Suppressor macrophage treated with lipopolysaccharide for 4 hours (primary cell): ENCODE data around the gene ST7.
A peak's percentile ranks its signal among the peaks of the same experiment; 100 is the strongest.

Experiments used
- DNase-seq: peaks from one replicate; pipeline ENCODE4 v3.0.0-alpha.2; 2020

Gene ST7

GRCh38 chr7:117200786-117201458 lies 247.6 kb downstream of the ST7 start:
- no peak for DNase-seq

- no peak for DNase-seq
Measured at GRCh38 chr7:117202511-117202910, 249.2 kb downstream of the ST7 start.

DNA sequence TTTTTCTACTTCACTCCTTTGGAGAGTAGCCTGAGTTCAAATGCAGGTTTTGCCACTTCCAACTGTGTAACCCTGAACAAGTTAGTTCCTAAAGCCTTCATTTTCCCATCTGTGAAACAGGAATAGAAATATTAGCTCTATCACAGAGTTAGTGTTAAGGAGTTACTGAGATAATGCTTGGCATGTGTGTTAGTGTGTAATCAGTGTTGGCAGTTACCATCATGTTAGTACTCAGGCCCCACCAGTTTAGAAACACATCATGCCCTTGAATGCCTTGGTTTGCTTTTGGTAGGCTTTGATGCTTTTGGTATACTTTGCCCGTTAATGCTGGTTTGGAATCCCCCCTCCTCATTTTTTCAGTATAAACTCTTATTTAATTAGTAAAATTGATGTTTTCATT lies 249.9 kb downstream of the ST7 start:
- DNase-seq = no peak

DNA sequence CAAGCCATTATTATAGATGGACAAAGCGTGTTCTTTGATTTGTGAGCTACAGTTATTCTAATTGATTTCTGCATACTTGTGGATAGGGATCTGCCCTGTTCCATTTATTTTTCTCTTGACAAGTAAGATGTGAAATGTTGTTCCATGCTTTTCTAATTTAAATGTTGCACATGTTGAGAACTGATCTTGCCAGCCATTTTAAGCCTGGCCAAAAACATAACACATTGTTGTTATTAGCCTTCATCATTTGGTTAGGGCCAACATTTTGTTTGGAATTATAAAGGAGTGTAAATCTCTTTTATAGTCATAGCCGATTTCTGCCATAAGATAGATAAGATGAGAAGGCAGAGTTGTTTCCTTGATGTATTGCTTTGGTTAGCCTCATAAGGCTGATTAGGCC lies 252.6 kb downstream of the ST7 start:
- no peak for DNase-seq

DNA sequence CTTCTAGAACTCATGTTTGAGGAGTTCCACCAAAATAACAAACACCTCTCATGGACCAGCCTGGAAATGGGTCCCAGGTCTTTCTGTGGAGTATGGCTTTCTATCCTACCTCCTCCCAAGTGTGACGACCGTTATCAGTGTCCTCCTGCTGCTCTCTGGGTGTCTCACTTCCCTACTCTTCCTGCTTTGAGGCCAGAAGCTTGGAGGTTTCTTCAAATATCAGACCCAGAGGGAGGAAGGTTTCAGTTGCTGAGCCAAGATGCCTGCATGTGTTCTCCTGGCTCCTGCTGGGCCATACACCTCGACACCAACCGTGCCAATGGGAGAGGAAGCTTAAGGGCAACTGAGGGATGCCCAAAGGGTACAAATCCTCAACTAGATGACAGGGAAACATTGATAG lies 255.0 kb downstream of the ST7 start:
- DNase-seq = no peak

- DNase-seq = no peak
Measured at GRCh38 chr7:117210397-117210796, 257.1 kb downstream of the ST7 start.

DNA sequence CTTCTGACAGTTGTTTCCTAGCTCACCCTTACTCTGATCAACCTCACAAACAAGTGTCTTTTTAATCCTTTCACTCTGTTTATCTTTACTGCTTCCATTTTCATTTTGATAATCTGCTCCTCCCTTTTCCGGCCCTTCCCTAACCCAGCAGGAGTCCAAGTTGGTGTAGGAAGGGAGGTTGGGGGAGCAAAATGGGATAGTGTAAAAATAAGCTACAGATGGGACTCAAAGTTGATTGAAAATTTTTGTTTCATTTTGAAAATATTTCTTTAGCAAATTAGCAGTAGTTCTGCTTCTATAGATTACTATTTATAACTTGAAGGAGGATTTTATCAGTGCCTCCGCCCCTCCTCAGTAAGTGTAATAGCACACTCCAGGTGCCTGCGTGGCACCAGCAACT lies 257.6 kb downstream of the ST7 start:
- DNase-seq = no peak

DNA sequence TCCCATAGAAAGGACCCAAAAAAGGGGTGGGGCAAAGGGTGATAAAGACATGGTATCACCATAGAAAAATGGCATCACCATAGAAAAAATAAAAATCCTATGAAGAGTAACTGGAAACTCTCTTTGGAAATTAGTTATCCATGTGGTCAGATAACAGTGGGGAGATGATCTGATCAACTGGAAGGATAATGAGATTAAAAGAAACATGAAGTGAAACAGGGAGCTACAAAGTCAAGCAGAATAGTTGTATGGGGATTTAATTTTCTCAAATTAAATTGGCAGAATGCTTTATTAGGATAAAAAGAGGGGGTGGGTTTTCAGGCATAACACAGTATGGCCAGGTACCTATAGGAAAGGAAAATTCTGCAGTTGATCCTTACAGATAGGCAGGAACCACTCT lies 258.3 kb downstream of the ST7 start:
- no peak for DNase-seq

DNA sequence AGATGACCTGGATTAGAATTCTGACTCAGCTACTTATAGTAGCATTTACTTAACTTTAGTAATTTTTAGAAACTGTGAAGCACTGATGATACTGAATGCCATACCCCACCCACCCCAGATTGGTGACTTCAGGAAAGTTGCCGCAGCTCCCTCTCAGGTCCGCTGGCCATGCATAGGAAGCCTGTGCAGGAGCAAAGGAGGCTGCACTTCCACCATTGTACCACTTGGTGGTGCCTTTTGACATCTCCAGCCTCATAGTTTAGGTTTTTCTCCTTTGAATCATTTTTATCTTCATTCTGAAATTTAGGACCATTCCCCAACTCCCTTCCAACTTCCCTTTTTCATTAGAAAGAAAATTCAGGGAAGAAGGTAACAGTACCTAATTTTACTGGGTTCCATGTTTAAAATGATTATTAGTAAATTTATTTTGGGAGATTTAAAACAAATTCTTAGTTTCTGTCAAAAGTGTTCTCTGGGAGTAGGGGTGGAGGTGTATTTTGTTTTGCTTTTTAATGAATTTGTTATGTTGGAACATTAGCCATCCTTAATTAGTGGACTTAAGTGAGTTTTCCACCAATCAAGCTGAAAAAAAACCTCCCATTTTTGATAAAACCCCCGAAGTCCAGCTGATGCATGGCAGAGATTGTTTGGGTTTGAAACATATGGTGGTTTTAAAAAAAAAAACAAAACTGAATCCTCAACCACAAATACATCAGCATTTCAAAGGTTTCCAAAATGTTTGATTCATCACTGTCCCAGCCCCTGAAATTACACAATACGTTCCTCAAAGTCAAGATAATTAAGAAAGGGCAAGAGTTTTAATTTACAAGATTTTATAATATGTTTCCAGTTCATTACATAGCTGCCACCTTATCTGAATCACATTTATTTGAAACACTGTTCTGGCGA lies 259.9 kb downstream of the ST7 start:
- peak; percentile 62 for DNase-seq

DNA sequence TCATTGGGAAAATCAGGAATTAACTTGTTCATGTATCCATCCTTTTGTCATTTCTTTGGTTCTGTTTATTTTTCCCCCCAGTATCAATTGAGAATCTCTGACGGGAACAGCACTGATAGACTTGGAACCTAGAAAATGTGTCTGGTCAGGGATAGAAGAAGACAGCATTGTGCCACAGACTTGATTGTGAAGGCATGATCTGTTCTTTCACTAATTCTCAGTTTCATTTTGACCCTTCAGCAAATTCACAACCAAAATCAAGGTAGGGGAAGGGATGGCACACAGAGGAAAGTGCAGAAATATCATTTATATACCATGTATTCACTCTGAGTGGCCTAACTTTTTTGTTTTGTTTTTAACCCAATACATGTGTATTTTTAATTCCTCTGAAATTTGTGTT lies 262.7 kb downstream of the ST7 start:
- DNase-seq = no peak

DNA sequence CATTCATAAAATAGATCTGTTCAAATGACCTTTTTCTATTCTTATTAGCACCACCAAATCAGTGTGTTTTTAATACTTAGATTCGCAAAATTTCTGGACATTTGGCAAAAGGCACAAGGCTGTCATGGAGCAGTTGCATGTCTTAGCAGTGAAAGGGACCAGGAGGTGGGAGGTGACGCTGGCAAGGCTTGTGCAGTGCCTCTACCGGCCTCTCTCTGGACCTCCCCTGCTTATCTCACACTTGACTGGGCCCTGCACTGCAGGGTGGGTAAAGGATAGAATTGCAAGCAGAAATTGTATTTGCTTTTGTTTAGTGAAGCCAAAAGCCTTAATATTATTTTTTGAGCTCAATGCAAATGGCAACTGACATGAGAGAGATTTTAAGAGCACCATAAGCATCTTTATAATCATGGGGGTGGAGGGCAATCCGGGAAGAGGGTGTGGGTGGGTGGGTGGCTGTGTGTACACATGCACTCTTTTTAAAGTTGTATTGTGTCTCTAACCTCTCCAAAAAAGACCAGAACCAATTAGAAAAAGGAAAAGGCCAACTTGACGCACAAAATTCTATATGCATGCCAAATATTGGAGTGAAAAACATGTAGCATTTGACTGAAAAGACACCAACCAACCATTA lies 263.3 kb downstream of the ST7 start:
- no peak for DNase-seq

GRCh38 chr7:117217106-117218035 lies 264.1 kb downstream of the ST7 start:
- no peak for DNase-seq

DNA sequence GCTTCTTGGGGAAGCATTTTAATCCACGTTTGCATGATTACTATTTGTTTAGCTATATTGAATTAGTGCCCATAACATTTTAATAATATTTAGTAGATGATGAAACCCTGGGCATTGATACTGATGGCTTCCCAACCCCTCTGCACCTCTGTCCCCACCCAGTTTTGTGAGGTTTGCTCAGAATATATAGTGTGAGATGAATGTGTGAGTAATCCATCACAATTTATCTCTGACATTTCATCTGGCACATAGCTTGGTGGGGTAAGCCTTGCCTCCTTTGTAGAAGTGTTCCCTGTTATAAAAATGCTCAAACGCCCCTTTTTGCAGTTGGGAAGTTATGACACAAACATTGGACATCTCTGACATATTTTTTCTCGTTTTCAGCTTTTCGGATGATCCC lies 265.4 kb downstream of the ST7 start:
- DNase-seq = no peak

DNA sequence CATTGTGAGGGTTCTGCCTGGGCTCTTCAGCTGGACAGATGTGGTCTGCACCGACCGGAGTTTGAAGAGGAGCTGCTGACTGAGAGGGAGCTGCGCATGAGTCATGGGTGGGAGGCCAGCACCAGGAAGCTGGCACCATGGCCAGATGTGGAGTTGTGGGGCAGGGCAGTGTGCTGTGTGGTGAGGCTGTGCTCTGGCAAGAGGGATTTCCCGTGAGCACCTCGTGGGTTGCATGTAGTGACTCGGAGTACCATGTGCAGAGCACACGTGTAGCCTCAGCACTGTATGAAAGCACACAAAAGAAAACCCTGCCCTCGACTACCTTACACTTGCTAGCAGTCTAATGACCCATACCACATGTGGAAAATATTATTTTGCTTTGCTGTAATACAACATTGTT lies 266.2 kb downstream of the ST7 start:
- DNase-seq = peak; percentile 1

- no peak for DNase-seq
Measured at GRCh38 chr7:117220836-117221235, 267.5 kb downstream of the ST7 start.

DNA sequence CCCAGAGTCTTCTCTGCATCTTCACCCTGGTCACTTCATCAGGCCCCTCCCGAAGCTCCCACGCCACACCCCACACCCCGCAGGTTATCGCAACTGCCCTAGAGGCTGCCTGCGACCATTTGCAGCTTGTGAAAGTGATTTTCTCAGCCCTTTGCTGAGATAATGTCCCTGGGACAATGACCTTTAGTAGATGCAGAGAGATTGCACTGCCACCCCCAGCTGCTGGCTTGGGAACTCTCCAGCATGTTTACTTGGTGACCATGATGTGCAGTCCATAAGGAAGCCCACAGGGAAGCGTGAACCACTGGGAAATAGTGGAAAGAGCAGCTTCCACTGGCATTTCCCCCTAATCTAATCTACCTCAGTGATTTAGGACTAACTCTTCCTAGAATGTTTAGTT lies 272.2 kb downstream of the ST7 start:
- no peak for DNase-seq

DNA sequence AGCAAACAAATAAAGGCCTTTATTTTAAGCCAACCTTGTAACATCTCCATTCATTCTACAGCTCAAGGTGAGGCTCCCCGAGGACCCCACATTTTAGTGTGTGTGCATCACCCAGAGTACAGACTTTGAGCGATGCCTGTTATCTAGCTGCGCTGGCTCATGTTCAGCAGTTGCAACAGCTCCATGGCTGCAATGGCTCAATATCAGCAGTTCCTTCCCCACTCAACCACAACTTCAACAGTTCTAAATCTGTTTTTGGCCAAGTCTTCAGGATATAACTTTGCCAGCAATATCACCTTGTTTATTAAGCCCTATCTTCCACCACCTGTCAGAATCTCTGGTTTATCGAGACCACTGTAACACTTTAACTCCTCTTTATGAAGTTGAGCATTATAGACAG lies 273.8 kb downstream of the ST7 start:
- DNase-seq = no peak

DNA sequence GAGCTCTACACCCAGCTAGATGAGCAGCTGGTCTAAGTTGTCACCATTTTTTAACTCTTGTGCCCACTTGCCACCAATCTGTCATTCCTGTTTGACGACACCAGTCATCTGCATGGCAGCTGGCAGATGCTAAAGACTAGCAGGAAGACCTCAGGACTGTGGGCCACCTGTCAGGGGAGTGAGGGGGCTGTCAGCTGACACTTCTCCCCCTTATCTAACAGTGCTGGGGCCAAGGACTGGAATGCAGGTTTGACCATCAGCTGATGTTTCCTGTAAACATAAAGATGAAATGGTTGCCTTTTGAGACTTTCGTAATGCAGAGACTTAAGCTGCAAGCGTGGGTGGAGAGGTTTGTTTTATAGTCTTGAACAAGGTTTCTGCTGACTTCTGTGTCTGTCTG lies 276.0 kb downstream of the ST7 start:
- no peak for DNase-seq

DNA sequence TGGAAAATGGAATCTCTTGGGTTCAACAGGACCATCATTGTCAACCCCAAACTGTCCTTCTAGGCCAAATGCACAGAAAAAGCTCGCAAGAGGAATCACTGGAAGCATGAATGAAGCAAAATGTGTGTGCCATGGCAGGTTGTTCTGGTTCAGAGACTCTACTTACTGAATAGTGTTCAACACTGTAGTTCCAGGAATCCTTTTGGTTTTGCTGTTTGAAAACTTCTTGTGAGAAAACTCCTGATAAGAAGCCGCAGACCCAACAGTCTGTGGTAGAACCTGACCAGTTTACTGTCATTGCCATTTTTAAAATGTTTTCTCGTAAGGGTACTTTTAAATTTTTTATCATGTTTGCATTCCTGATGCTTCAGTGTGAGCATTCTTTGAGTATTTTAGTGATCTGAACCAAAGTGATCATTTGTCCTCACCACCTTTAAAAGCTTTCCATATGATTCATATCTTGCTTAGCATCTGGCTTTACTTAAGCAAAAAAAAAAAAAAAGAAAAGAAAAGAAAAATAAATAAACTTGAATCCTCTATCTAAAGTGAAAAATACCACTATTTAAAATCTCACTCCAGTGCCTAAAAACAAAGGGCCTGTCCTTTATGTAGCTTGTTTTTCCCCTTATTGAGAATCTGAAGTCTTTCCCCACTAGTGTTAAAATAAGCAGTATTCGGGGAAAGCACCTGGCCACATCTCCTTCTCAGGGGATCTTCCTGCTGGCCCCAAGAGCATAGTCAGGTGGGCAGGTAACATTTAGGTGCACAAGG lies 277.2 kb downstream of the ST7 start:
- no peak for DNase-seq

DNA sequence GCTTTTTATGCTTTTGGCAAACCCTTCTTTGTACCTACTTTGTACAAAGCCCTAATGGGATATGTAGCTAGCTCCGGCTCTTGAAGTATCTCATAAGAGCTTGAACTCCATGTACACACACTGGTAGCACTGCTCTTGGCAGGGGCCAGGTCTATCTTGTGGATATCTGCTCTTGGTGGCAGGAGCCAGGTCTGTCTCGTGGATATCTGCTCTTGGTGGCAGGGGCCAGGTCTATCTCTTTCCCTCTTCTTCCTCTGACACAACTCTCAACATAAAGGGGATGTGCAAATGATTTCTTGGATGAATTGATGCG lies 277.7 kb downstream of the ST7 start:
- DNase-seq = no peak

- DNase-seq = no peak
Measured at GRCh38 chr7:117237646-117238045, 284.3 kb downstream of the ST7 start.

DNA sequence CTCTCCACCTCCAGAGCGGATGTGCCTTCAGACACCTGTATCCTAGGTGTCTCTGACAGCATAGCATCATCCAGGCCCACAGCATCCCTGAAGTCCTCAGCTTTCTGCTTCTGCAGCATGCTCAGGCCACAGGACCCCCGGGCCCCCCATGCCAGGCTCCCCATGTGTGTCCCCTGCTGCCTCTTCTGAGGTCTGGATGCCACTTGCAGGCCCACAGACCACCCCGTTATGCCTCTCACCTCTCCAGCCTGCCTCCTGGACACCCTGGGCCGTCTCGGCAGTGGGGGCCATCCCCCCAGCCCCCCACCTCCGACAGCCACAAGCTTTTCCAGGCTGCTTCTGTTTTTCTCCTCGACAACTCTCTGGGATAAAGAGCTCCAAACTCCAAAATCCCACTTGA lies 285.2 kb downstream of the ST7 start:
- no peak for DNase-seq
